CD14-positive monocyte (primary cell): ENCODE measurements around the gene BSG. TPM values are rescaled to one million over a fixed set of nuclear protein-coding genes. Genes with fewer than 3 reads are reported as not detected.

Source experiments
- DNase-seq, 3 donors: peaks; one replicate each; pipeline ENCODE4 v3.0.0-alpha.2; 2011 to 2022
- H2AFZ ChIP-seq: 2 replicates; pipeline ENCODE4 v1.6.0; 2012; ENCODE audit warnings: mild to moderate bottlenecking, low read depth, low read length, inconsistent platforms; ENCODE audit not compliant: insufficient read depth, poor library complexity, severe bottlenecking
- H3K27ac ChIP-seq, 2 donors: 1 replicate in 1 of 2; 2 replicates in 1 of 2; pipeline ENCODE4 v1.5.1; 2012 to 2013; ENCODE audit warnings: low read length in 2 of 2, control low read depth in 1 of 2, inconsistent platforms in 1 of 2, low read depth in 1 of 2, mild to moderate bottlenecking in 1 of 2
- H3K27me3 ChIP-seq, 2 donors: one replicate each; pipeline versions ENCODE4 v1.6.0 to v1.6.1; 2011 to 2013; ENCODE audit warnings: low read length in 2 of 2; ENCODE audit not compliant: control insufficient read depth in 2 of 2, insufficient read depth in 2 of 2
- H3K36me3 ChIP-seq, 2 donors: replicated peaks in 1 of 2; 1 replicate in 1 of 2; 2 replicates in 1 of 2; pipeline versions ENCODE4 v1.5.1 to v1.6.1; 2012 to 2013; ENCODE audit warnings: low read length in 2 of 2, control low read depth in 1 of 2, inconsistent platforms in 1 of 2, mild to moderate bottlenecking in 1 of 2; ENCODE audit not compliant: insufficient read depth in 2 of 2, control insufficient read depth in 1 of 2
- H3K4me1 ChIP-seq, 2 donors: 1 replicate in 1 of 2; 2 replicates in 1 of 2; pipeline versions ENCODE4 v1.5.1 to v1.6.1; 2012 to 2013; ENCODE audit warnings: low read length in 2 of 2, control low read depth in 1 of 2, inconsistent platforms in 1 of 2, mild to moderate bottlenecking in 1 of 2, moderate library complexity in 1 of 2; ENCODE audit not compliant: insufficient read depth in 2 of 2, control insufficient read depth in 1 of 2
- H3K4me2 ChIP-seq: replicated peaks from 2 replicates; pipeline ENCODE3; 2012; ENCODE audit warnings: low read length, moderate library complexity, mild to moderate bottlenecking; ENCODE audit not compliant: poor library complexity, severe bottlenecking; ENCODE audit errors: extremely low read depth
- H3K4me3 ChIP-seq, 3 experiments: fragments of 200-600 bp in 1 of 3; sonication (generic) in 1 of 3; replicated peaks in 1 of 3; 1 replicate in 2 of 3; 2 replicates in 1 of 3; pipeline ENCODE4 v1.5.1; 2011 to 2013; ENCODE audit warnings: low read length in 3 of 3, mild to moderate bottlenecking in 3 of 3, control low read depth in 2 of 3, low read depth in 2 of 3, inconsistent platforms in 1 of 3, moderate library complexity in 1 of 3
- H3K79me2 ChIP-seq: 2 replicates; pipeline ENCODE4 v1.6.0; 2012; ENCODE audit warnings: mild to moderate bottlenecking, control low read depth, inconsistent platforms, low read length, moderate library complexity; ENCODE audit not compliant: insufficient read depth
- H3K9ac ChIP-seq: 2 replicates; pipeline ENCODE4 v1.6.0; 2017; ENCODE audit warnings: low read length, mild to moderate bottlenecking; ENCODE audit not compliant: insufficient read depth, poor library complexity, severe bottlenecking
- H3K9me3 ChIP-seq, 2 donors: replicated peaks in 1 of 2; 1 replicate in 1 of 2; 2 replicates in 1 of 2; pipeline versions ENCODE4 v1.5.1 to v1.6.1; 2012 to 2013; ENCODE audit warnings: low read length in 2 of 2, control low read depth in 1 of 2; ENCODE audit not compliant: control insufficient read depth in 1 of 2, insufficient read depth in 1 of 2
- H4K20me1 ChIP-seq: 2 replicates; pipeline ENCODE4 v1.6.0; 2012; ENCODE audit warnings: mild to moderate bottlenecking, low read length, control low read depth, moderate library complexity; ENCODE audit not compliant: insufficient read depth
- H3K27ac Mint-ChIP-seq, 7 donors: one replicate each; pipeline ENCODE4 v1.8.0; 2020; ENCODE audit warnings: mild to moderate bottlenecking in 7 of 7, mixed read lengths in 7 of 7, moderate library complexity in 6 of 7, inconsistent platforms in 2 of 7
- H3K27me3 Mint-ChIP-seq, 3 donors: one replicate each; pipeline ENCODE4 v1.8.0; 2021 to 2022; ENCODE audit warnings: low read depth in 3 of 3, mild to moderate bottlenecking in 3 of 3, mixed read lengths in 3 of 3, moderate library complexity in 3 of 3, inconsistent platforms in 1 of 3
- H3K36me3 Mint-ChIP-seq, 2 donors: one replicate each; pipeline ENCODE4 v1.8.0; 2020; ENCODE audit warnings: mixed read lengths in 2 of 2, inconsistent platforms in 1 of 2, mild to moderate bottlenecking in 1 of 2
- H3K4me1 Mint-ChIP-seq: one replicate; pipeline ENCODE4 v1.8.0; 2020; ENCODE audit warnings: mild to moderate bottlenecking, mixed read lengths
- H3K4me3 Mint-ChIP-seq, 2 donors: one replicate each; pipeline ENCODE4 v1.8.0; 2020; ENCODE audit warnings: mild to moderate bottlenecking in 2 of 2, mixed read lengths in 2 of 2, moderate library complexity in 1 of 2
- H3K9me3 Mint-ChIP-seq, 7 donors: one replicate each; pipeline ENCODE4 v1.8.0; 2020 to 2022; ENCODE audit warnings: mixed read lengths in 7 of 7, mild to moderate bottlenecking in 6 of 7, moderate library complexity in 6 of 7, inconsistent platforms in 2 of 7
- WGBS: methylation state at CpG from one replicate; pipeline ENCODE4 v1.1.5; 2013; ENCODE audit warnings: missing lambda C conversion rate; ENCODE audit not compliant: insufficient coverage; 5-methylcytosine and 5-hydroxymethylcytosine counted together
- intact Hi-C, 2 donors: fragments of 100-400 bp; cut with micrococcal nuclease; formaldehyde crosslinking; loops; one replicate each; pipeline versions ENCODE4 v1.15.0 to v1.15.1; 2023
- polyA minus RNA-seq: library from RNA; depleted of rRNA, polyadenylated mRNA; stranded (reverse); fragments of >200 nt; gene quantifications from 2 replicates; pipeline ENCODE4 v1.2.3, GENCODE V29; 2012
- polyA plus RNA-seq, 3 donors: library from polyadenylated mRNA; depleted of rRNA in 1 of 3; unstranded in 2 of 3; stranded (reverse) in 1 of 3; fragments of 300-500 nt in 2 of 3; fragments of >200 nt in 1 of 3; fragmentation: Illumina TruSeq in 2 of 3; gene quantifications; 1 replicate in 2 of 3; 2 replicates in 1 of 3; pipeline ENCODE4 v1.2.3, GENCODE V29; 2012 to 2021
- total RNA-seq, 12 experiments: library from RNA in 1 of 12; stranded (reverse) in 1 of 12; fragments of 120-200 nt in 1 of 12; gene quantifications; one replicate each; pipeline ENCODE4 v1.2.4 and lab custom pipeline; 2013 to 2026; ENCODE audit warnings: mixed read lengths in 6 of 12, inconsistent platforms in 1 of 12
- TF ChIP-seq, protein P1 (sequence below): fragments of 200-600 bp; IDR thresholded peaks from one replicate; pipeline ENCODE4 v1.8.0; 2022; ENCODE audit warnings: antibody characterized with exemption, mild to moderate bottlenecking

The BSG gene
- total RNA-seq (2013) = 245 TPM
- polyA plus RNA-seq = 100 to 1,000 TPM; 190 to 431 (median 364) TPM
- 156 and 253 TPM in 2 replicates for polyA minus RNA-seq
- 36.3 to 119 (median 76.7) reads per million in 11 experiments for total RNA-seq (lab: John Stamatoyannopoulos, UW)

DNA sequence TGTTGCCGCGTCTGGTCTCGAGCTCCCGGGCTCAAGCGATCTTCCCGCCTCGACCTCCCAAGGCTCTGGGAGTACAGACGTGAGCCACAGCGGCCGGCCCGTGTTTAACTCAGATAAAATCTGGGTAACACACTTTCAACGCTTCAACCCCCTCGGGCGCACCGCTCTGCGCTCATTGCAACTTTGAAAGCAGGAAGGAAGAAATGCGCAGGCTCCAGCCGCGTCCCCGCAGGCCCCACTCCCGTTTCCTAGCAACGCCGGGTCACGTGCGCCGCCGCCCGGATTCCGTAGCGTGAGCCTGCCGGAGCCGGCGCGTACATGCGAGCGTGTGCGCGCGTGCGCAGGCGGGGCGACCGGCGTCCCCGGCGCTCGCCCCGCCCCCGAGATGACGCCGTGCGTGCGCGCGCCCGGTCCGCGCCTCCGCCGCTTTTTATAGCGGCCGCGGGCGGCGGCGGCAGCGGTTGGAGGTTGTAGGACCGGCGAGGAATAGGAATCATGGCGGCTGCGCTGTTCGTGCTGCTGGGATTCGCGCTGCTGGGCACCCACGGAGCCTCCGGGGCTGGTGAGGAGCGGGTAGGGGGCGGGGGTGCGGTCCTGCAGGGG, at the start of gene BSG:
TSS of gene BSG (plus strand) at position 457 of the 603 bp plus-strand sequence. CDS start at position 496, 39 bp downstream.
- Histone ChIP-seq H3K9ac (peak within 1 kb of the TSS; percentile 88), H3K4me1 (peaks cover 53 to 66% of the 10 kb centered on the region in 2 donors), H4K20me1 (peaks cover 46% of the 10 kb centered on the region), H3K4me2 (peak within 1 kb of the TSS; percentile 84), H3K4me3 (peak within 1 kb of the TSS; percentile 82 to 95 (median 90)), H3K9me3 (no peaks in the 10 kb centered on the region), H3K27ac (peak within 1 kb of the TSS; percentile 75 to 84), H3K79me2 (peaks cover 66% of the 10 kb centered on the region), H3K27me3 (no peaks in the 10 kb centered on the region), H2AFZ (peak within 1 kb of the TSS; percentile 85), H3K36me3 (no peaks in the 10 kb centered on the region)
- under 1% methylated on average over 78 of the region's 79 CpGs for WGBS
- Mint-ChIP-seq H3K4me3 (peak within 1 kb of the TSS; percentile 89 to 97), H3K27me3 (peaks cover 0 to 2% (median 0%) of the 10 kb centered on the region in 3 donors), H3K36me3 (peaks cover 0 to 14% of the 10 kb centered on the region in 2 donors), H3K27ac (peak within 1 kb of the TSS; percentile 92 to 99 (median 98)), H3K4me1 (peaks cover 62% of the 10 kb centered on the region), H3K9me3 (peaks cover 0 to 7% (median 0%) of the 10 kb centered on the region in 7 donors)
- intact Hi-C loops = loop anchor here (5.0 kb wide), 3 partner anchors 40 to 90 kb away; partner anchors contain the start of genes CDC34 (in 1 of the 2), FGF22 (in 1 of the 2) and RNF126 (in 1 of the 2)
- DNase-seq = peak; percentile 97 to 98 (median 98)
- TF ChIP-seq, protein P1, sequence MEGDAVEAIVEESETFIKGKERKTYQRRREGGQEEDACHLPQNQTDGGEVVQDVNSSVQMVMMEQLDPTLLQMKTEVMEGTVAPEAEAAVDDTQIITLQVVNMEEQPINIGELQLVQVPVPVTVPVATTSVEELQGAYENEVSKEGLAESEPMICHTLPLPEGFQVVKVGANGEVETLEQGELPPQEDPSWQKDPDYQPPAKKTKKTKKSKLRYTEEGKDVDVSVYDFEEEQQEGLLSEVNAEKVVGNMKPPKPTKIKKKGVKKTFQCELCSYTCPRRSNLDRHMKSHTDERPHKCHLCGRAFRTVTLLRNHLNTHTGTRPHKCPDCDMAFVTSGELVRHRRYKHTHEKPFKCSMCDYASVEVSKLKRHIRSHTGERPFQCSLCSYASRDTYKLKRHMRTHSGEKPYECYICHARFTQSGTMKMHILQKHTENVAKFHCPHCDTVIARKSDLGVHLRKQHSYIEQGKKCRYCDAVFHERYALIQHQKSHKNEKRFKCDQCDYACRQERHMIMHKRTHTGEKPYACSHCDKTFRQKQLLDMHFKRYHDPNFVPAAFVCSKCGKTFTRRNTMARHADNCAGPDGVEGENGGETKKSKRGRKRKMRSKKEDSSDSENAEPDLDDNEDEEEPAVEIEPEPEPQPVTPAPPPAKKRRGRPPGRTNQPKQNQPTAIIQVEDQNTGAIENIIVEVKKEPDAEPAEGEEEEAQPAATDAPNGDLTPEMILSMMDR = no peak

GRCh38 chr19:522726-523125, 49.7 kb upstream of the BSG start:
- no peak for DNase-seq
- Histone ChIP-seq H3K27ac (no peak overlapping the region), H3K79me2 (no peaks in the 10 kb centered on the region), H3K27me3 (peaks cover 0 to 2% of the 10 kb centered on the region in 2 donors), H3K4me3 (no peak overlapping the region), H3K36me3 (no peaks in the 10 kb centered on the region), H4K20me1 (no peaks in the 10 kb centered on the region), H3K9me3 (peaks cover 0 to 4% of the 10 kb centered on the region in 2 donors), H2AFZ (no peak overlapping the region), H3K9ac (no peak overlapping the region), H3K4me1 (no peaks in the 10 kb centered on the region), H3K4me2 (no peak overlapping the region)
- intact Hi-C loops = no loop called here
- H3K9me3 Mint-ChIP-seq = peaks cover 0 to 16% (median 10%) of the 10 kb centered on the region in 7 donors
- TF ChIP-seq, protein P1 = no peak
- peaks cover 4 to 33% (median 33%) of the 10 kb centered on the region in 3 donors for H3K27me3 Mint-ChIP-seq
- 99% methylated on average over 9 of the region's 12 CpGs for WGBS
- H3K4me1 Mint-ChIP-seq = no peaks in the 10 kb centered on the region
- no peak overlapping the region for H3K4me3 Mint-ChIP-seq
- H3K36me3 Mint-ChIP-seq = no peaks in the 10 kb centered on the region
- no peak overlapping the region for H3K27ac Mint-ChIP-seq
